ENCODE measurements around the gene CHDH. TPM values are rescaled to one million over a fixed set of nuclear protein-coding genes. Genes with fewer than 3 reads are reported as not detected.

The CHDH gene
- polyA plus RNA-seq, 3 donors: 0.22 to 5.4 (median 0.92) TPM

DNA sequence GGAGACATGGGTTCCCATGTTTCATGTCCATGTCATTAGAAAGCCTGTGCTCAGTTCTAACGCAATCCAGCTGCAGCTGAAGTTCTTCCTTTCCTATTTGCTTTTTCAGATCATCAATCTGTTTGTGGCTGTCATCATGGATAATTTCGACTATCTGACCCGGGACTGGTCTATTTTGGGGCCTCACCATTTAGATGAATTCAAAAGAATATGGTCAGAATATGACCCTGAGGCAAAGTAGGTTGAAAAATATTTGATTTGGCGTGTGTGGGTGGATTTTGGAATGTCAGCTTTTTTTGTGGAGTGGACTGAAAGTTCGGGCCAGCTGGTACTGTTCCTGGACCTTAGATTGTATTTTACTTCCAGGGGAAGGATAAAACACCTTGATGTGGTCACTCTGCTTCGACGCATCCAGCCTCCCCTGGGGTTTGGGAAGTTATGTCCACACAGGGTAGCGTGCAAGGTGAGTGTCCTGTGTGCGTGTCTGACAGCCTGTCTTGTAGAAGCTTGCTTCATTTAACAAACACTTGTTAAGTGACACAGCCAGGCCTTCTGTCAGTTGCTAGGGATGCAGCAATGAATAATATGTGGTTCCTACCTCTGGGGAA, 69.6 kb downstream of the CHDH start:
- no peak overlapping the region for H3K27ac ChIP-seq (ENCODE audit: low read depth, low read length)
- 65 to 73% (median 66%) methylated on average over 9 of the region's 9 CpGs for WGBS, 3 donors

DNA sequence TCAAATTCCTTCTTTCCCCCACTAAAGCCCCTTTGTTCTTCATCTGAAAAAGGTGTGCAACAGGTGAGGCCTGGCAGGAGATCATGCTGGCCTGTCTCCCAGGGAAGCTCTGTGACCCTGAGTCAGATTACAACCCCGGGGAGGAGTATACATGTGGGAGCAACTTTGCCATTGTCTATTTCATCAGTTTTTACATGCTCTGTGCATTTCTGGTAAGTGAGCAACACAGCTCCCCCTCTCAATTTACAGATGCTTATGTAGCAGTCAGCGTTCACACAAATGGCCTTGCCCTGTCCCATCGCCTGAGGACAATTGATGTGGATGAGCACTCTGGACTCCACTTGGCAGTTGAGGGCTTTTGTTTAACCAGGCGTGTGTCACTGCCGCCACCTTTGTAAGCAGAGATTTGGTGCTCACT, 70.4 kb downstream of the CHDH start:
- no peak overlapping the region for H3K27ac ChIP-seq (ENCODE audit: low read depth, low read length)
- WGBS, 3 donors: 79 to 87% (median 83%) methylated on average over 5 of the region's 5 CpGs

DNA sequence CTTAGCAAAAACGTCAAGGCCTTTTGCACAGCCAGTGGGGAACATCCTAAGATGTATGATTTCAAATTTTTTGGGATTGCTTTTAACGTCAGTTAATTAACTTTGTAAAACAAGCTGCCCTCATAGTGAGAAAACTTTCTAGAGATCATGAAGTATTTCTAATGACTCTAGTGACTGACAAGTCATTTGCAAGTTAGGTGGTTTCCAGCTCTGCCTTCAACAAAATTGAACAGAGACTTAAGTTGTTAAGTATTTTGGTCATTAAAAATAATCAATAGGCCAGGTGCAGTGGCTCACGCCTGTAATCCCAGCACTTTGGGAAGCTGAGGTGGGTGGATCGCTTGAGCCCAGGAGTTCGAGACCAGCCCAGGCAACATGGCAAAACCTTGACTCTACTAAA, 71.2 kb downstream of the CHDH start:
- WGBS, 3 donors: 83 to 89% (median 87%) methylated on average over 5 of the region's 5 CpGs

DNA sequence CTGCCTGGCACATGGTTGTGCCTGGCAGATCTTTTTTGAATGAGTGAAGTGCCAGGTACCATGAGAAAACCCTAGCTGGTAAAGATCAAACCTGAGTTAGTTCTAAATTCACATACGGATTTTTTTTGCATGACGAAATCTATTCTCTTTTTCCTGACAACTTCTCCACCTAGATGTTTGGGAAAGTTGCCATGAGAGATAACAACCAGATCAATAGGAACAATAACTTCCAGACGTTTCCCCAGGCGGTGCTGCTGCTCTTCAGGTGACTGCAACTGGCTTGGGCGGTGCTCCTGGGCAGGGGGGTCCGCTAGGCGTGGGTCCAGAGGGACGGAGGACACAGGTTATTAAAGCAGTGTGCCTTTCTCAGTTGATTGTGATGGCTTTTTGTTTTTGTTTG, 71.8 kb downstream of the CHDH start:
- no peak overlapping the region for H3K27ac ChIP-seq (ENCODE audit: low read depth, low read length)
- 59 to 85% (median 78%) methylated on average over 8 of the region's 8 CpGs for WGBS, 3 donors

More for the DNA sequence above, 71.2 kb downstream of the CHDH start:
- H3K27ac ChIP-seq (ENCODE audit: low read depth, low read length): no peak overlapping the region

DNA sequence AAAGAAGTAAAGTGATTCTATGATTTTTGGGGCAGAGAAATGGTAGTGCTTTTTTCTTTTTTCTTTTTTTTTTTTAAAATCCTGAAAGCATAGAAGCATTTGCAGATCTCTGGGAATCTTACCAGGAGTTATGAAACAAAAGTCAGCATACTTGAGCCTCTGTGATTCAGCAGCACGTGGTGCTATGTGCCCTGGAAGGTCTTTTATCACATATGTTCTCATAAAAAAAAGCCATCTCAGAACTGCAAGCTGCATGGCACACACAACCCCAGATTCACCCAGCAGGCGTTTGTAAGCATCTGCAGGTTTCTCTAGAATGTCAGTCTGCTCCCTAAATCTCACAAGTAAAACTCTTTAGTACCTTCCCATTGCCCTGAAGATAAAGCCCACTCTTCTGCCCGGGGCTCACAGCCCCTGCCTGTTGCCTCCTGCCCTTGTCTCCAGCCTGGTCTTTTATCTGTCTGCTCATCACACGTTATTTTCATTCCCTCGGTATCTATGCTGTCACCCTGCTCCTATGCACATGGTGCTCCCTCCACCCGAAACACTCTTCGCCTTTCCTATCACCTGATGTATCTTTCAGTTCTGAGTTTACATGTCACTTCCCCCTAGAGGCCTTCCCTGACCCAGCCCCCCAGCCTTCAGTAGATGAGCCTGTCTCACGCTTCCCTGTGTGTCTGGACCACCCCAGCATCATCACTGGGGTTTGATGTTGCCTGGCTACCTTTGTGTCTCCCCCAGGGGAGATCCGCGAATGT, 72.4 kb downstream of the CHDH start:
- H3K27ac ChIP-seq (ENCODE audit: low read depth, low read length): no peak overlapping the region
- 69% methylated on average over 10 of the region's 10 CpGs for WGBS, 3 donors

DNA sequence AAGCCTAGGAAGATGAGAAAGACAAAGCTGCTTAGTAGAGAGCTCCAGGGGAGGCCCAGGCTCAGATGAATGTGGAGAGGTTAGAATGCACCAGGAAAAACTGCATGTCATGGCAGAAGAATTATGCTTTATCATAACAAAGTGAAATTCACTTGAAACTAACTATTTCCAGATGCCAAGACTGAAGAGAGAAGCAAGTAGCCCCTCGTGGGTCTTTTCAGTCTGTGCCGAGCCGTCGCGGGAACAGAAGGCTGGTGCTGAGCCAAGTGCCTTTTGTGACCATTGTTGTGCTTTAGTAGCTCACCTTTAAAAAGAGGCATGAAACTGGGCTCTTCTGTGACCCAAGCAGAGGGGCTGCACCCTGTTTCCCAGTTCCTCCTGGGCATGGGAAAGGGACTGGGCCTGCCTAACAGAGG, 73.2 kb downstream of the CHDH start:
- 50 to 66% (median 51%) methylated on average over 5 of the region's 5 CpGs for WGBS, 3 donors

DNA sequence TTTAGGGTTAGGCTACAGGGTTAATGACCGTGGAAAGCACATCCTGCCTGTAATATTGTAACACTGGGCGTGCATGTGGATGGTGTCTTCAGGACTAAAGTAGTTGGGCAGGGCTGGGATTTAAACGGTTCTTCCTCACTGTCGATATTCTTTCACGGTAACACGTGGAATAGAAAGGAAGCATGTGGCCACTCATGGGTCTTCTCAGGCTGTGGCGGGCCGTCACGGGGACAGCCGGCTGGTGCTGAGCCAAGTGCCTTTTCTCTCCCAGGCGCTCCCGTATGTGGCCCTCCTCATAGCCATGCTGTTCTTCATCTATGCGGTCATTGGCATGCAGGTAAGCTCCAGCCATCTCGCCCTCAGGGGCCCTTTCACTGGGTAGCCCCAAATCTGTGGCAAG, 73.7 kb downstream of the CHDH start:
- H3K27ac ChIP-seq (ENCODE audit: low read depth, low read length): no peak overlapping the region
- WGBS, 3 donors: 65 to 89% (median 85%) methylated on average over 14 of the region's 14 CpGs

More for the DNA sequence above, 73.2 kb downstream of the CHDH start:
- no peak overlapping the region for H3K27ac ChIP-seq (ENCODE audit: low read depth, low read length)

DNA sequence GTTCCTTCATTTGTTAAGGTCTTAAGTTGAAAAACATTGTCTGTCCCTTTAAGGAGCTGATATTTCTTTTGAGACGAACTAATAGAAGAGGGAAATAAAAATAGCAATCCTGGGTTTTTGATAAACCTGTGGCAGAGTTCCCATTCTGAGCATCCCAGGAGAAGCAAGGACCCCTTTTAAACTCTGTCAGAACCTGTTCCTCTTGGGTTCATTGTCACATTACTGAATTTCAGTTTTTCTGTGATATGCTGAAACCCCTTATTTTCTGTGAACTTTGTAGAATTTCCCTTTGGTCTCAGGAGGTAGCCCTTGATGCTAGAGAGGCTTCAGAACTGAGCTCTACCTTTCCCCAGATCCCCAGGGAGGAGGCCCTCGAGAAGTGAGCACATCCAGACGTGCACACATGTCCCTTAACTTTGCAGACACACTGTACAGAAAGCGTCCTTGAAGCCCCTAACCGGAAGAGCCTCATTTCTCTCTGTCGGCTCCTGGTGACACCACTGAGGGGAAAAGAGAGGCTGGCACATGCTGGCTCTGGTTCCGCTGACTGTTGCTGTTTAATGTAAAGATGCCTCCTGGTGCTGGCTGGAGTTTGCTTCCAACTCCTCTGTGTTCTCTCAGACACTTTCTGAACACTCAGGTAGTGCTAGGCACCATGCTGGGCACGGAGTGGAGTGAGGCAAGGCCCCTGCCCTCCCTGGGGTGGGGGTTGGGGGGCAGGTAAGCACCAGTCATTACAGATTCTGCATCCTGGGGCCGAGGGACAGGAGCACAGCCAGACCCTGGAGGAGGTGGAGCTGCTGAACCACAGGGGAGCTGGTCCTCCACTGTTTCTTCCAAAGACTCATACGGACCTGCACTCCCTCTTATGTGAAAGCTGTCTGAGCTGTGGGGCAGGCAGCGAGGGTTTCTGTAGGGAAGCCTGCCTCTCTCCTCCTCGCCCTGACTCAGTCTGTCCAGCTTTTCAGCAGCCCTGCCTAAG, 77.5 kb downstream of the CHDH start:
- H3K27ac ChIP-seq (ENCODE audit: low read depth, low read length): no peak overlapping the region
- WGBS, 3 donors: 62 to 75% (median 63%) methylated on average over 12 of the region's 12 CpGs

DNA sequence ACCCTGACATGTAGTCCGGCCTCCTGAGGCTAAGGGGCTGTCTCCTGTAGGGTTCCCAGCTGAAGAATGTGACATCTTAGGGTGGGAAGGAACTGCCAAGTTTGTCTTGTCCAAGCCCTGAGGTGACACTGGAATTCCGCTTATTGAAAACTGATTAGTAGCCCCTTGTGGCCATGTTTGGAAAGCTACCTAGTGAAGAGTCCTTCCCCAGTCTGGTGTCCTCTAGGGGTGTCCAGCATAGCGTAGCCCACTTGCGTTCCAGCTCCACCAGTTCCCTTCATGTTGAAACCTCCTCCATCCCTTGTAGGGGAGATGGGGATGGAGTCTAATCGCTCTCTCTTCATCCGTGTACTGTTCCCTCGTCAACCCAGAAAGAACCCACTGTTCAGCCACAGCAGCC, 79.5 kb downstream of the CHDH start:
- no peak overlapping the region for H3K27ac ChIP-seq (ENCODE audit: low read depth, low read length)
- 96 to 98% (median 97%) methylated on average over 7 of the region's 7 CpGs for WGBS, 3 donors

DNA sequence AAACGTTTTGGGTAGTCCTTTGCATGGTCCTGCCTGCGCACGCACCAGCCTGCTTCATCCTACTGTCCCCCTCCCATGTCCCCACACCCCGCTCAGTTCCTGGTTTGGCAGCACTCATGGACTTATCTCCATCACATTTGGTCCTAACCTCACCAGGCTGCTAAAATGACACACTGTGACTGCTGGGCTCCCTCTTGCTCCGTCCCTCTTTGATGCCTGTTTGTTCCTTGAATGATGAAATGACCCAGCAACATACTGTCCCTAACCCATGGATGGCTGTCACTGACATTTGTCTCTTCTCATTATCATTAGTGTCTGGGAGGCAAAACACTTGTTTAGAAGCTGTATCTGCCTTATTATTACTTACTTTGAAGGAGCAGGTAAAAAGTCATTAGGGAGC, 80.5 kb downstream of the CHDH start:
- WGBS, 3 donors: 83 to 86% (median 85%) methylated on average over 5 of the region's 5 CpGs
- no peak overlapping the region for H3K27ac ChIP-seq (ENCODE audit: low read depth, low read length)

DNA sequence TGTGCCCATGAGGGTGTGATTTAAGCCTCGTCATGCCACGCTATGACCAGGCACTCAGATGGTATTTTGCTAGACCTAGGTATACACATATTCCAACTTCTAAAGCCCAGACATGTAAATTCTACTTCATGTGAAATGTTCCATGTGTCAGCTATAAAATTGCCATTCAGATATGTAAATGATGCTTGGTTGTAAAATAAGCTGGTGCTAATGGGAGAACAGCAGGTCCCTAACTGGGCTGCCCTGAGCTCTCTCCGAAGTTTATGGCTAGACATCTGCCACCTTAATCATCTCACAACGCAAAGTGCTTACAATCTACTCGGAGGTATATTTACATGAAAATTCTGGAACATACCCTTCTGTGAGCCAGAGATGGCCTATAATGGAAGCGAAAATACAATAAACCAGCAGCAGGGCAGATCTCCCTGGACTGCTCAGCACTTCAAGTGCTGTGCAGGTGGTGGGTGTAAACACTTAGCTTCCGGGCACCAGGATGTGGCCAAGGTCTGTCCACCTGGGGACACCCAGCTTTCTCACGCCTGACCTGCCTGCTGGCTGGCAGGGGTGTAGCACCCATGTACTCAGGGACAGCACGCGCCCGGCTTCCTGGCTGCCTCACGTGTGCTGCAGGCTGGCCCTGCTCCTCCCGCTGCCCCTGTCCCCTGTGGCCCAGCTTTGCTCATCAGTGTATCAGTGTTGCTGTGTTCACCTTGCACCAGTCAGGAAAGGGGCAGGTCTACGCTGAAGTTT, 82.0 kb downstream of the CHDH start:
- 58 to 83% (median 83%) methylated on average over 14 of the region's 14 CpGs for WGBS, 3 donors
- no peak overlapping the region for H3K27ac ChIP-seq (ENCODE audit: low read depth, low read length)

DNA sequence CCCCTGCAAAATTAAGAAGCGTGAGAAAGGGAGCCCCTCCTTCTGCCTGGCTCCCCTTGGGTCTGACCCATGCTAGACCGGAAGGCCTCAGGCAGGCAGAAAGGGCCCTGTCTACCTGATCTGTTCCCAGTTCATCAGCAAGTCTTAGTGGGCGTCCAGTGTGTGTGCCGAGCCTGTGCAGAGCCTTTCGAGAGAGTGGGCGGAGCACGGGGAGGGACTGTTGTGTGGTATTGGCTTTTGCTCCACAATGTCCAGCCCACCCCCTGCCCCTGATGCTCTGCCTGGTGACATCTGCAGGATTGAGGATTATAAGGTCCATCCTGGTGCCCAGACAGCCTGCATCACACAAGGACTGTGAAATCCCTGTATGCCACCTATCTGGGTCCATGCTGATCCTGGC, 82.9 kb downstream of the CHDH start:
- 78 to 91% (median 85%) methylated on average over 7 of the region's 7 CpGs for WGBS, 3 donors
- H3K27ac ChIP-seq (ENCODE audit: low read depth, low read length): no peak overlapping the region

Other genes starting within 250 kb of the CHDH start
- gene IL17RB, start 149 bp upstream of the CHDH start, polyA plus RNA-seq: 1 to 10 TPM in 1 of 3 donors, under 1 TPM in 2; 0.22 to 3.5 (median 0.46) TPM
- 1 to 10 TPM; 5.8 to 8.5 (median 8.0) TPM for gene ACTR8, start 35.7 kb upstream of the CHDH start, polyA plus RNA-seq
- gene SELENOK, start 45.4 kb upstream of the CHDH start, polyA plus RNA-seq: 10 to 100 TPM; 42.2 to 88.1 (median 61.1) TPM

Data from adipose tissue (tissue), 3 donors.